HG03571 (cell line): ENCODE results near the gene DNM1L.
"Not testable (repeated sequence)": the region's sequence is repeated elsewhere in the genome, so short reads cannot be mapped to it uniquely, and the experiment has no call there.

Source experiments
- ATAC-seq: cut with Tn5 transposase; IDR thresholded peaks from one replicate; pipeline ENCODE4 v1.9.1; 2021; ENCODE audit not compliant: unreplicated experiment

Gene DNM1L

DNA sequence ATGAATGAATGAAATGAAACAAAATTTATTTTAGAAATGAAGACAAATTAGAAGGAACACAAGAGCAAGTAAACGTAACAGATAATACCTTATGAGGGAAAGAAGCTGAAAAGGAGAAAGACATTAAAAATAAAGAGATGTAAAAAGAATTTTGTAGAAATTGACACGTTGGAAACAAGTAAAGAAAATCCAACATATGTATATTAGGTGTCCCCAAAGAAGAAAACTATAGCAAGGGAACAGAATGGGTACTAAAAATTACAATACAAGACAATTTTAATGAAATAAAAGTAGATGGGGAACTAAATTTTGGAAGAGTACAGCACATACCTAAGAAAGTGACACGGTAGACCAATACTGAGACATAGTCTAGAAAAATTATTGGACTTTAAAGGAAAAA, 16.7 kb downstream of the DNM1L start:
- no peak for ATAC-seq

DNA sequence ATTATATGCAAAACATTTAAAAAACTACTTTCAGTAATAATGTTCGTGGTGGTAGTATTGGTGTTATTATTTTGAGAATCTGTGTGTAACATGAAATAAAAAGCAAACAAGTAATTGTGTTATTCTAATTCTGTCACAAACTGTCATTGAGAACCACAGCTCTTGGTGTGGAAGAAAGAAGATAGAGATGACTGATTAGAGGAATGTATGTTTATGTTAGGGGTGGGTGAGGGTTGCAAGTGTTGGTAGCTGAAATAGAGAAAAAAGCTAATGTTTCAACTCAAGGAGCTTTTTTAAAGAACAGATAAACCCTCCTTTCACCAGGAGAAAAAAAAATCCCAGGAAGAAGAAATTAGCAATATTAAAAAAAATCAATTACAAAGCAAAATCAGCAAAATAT, 18.3 kb downstream of the DNM1L start:
- ATAC-seq: no peak

DNA sequence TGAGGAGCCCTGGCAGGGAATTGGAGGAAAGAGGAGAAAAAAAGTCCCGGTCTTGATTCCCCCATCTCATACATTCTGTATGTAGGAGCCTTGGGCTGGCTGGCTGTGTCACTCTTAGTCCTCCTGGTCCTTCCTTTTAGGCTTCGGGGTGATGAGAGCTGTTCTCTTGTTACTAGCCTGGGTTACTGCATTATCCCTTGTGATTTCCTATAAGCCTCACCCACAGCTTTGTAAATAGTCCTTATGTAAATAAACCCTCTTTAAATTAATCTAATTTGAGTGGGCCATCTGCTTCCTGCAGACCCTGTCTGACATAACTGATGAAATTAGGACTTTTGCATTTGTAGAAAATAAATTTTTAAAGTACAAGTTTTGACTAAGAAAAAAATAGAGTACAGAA, 19.2 kb downstream of the DNM1L start:
- ATAC-seq: no peak

GRCh38 chr12:32699437-32699836, 20.3 kb downstream of the DNM1L start:
- not testable (repeated sequence) for ATAC-seq

DNA sequence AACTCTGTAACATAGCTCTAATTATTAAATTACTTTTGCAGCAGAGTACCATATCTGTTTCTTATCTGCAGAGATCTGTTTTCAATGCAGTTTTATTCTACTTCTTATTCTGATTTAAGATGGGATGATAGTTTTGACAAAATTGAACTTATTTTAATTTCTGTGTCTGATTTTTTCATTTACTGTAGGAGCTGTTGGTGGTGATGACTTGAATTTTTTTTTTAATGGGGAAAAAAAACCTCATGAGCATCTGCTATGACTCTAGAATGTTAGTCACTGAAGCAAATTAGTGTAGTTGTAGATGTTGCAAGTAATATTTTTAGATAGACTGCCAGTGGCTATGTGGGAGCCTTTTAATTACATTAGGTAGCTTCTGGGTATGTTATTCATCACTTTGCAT, 23.4 kb downstream of the DNM1L start:
- no peak for ATAC-seq

- ATAC-seq: no peak
Observed at GRCh38 chr12:32702946-32703345, 23.8 kb downstream of the DNM1L start.

DNA sequence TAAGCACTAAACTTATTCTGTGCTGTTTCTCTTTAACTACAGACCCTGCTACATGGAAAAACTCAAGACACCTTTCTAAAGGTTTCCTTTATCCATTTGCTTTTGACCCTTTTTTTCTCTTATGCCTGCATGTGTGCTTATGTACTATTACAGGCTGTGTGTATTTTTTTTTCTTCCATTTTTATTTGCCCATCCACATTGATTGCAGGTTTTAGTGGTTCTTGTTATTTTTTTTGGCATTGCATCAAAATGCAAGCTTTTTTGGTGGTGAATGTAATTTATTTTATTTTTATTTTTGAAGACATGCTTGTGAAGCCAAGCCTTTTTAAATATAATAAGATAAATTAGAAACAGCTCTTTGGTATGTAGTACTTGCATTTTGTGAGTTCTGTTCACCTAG, 26.7 kb downstream of the DNM1L start:
- ATAC-seq: no peak

GRCh38 chr12:32706335-32707024, 27.4 kb downstream of the DNM1L start:
- no peak for ATAC-seq

DNA sequence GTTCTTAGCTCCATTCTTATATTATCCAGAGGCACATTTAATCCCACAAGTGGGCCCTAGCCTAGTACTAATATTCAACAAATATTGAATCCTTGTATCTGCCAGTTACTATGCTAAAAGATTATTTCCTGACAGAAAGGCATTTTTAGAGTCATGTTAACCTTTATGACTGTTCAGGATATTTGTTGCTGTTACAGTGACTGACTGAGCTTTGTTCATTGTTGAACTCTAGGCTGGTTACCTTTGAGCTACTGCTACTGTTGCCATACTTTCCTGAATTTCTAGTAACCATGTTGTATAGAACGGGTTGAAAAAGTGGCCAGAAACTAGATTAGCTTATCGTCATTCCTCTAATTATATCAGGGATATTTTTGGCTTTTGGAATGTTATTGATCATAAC, 29.8 kb downstream of the DNM1L start:
- no peak for ATAC-seq

GRCh38 chr12:32714772-32715171, 35.7 kb downstream of the DNM1L start:
- no peak for ATAC-seq

GRCh38 chr12:32718926-32719325, 39.8 kb downstream of the DNM1L start:
- ATAC-seq: no peak

GRCh38 chr12:32725308-32725707, 46.2 kb downstream of the DNM1L start:
- ATAC-seq: not testable (repeated sequence)

DNA sequence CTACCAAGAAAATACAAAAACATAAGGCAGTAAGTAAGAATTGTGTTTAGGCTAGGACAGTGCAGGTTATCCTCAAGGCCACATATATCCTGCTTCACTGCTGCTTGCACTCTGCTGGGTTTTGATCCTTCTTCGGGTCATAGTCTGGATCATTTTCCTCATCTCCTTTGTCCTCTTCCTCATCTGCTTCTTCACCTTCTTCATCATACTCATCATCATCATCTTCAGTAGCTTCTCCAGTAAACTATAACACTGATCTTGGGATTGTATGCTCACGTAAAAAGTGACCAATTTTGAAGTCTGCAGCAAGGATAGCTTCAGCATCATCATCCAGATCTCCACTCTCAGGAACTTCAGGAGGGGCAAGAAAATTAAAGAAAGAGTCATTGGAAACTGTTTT, 47.2 kb downstream of the DNM1L start:
- no peak for ATAC-seq

DNA sequence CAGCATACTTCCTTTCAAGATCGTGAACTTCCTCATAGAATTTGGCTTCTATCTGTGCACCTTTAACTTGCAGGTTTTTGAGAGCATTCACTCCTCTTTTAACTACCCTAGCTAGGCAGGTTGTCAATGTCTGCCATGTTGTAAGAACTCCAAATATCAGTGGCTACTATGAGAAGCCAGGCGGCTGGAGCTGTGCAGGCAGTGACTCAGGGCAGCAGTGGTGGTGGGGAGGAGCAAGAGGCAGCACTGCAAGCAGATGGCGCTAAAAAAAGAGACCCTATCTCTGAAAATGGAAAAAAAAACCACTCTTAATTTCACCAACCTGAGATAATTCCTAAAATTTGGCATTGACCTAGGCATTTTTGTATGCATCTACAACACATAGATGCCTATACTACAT, 48.1 kb downstream of the DNM1L start:
- ATAC-seq: no peak

GRCh38 chr12:32734952-32735351, 55.9 kb downstream of the DNM1L start:
- ATAC-seq: no peak

- ATAC-seq: no peak
Observed at GRCh38 chr12:32736445-32736844, 57.3 kb downstream of the DNM1L start.

GRCh38 chr12:32737715-32738114, 58.6 kb downstream of the DNM1L start:
- ATAC-seq: no peak

DNA sequence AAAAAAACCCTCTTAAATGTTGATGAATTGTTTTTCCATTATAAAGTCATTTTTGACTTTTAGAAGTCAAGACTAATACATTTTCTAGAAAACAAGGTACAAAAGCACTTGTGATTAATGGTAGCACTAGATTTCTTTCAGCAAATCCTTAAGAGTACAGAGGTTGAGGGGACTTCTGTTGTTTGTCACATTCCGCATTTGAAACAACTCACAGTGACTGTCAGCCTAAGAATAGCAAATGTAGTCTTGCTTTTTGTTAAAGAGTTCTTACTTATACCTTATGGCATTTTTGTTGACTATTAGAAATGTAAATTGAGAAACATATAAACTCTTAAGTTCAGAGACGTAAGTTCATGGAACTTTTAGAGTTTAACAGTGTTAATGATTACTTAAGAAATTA, 60.2 kb downstream of the DNM1L start:
- ATAC-seq: no peak

DNA sequence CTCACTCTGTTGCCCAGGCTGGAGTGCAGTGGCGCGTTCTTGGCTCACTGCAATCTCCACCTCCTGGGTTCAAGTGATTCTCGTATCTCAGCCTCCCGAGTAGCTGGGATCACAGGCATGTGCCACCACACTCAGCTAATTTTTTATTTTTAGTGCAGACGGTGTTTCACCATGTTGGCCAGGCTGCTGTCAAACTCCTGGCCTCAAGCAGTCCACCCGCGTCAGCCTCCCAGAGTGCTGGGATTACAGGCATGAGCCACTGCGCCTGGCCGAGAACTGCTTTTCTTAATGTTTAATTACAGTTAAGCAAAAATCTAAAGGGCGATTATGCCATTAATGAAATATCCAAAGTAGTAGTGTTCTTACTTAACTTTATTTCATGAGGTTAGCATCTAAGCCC, 63.0 kb downstream of the DNM1L start:
- ATAC-seq: no peak

DNA sequence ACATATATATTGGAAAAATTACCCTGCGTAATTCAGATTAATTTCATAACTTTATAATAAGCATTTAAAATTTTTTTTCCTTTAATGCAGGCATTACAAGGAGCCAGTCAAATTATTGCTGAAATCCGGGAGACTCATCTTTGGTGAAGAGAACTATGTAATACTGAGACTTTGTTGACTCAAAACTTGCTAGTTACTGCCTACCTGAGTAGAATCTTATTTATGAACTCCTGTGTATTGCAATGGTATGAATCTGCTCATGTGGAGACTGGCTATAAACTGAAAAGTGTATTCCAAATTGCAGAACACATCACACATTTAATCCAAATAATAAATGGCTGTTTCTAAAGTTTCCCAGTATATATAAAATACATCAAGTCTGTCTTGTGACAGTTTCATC, 64.2 kb downstream of the DNM1L start:
- no peak for ATAC-seq

GRCh38 chr12:32753605-32754004, 74.5 kb downstream of the DNM1L start:
- no peak for ATAC-seq

GRCh38 chr12:32754111-32754510, 75.0 kb downstream of the DNM1L start:
- ATAC-seq: no peak

DNA sequence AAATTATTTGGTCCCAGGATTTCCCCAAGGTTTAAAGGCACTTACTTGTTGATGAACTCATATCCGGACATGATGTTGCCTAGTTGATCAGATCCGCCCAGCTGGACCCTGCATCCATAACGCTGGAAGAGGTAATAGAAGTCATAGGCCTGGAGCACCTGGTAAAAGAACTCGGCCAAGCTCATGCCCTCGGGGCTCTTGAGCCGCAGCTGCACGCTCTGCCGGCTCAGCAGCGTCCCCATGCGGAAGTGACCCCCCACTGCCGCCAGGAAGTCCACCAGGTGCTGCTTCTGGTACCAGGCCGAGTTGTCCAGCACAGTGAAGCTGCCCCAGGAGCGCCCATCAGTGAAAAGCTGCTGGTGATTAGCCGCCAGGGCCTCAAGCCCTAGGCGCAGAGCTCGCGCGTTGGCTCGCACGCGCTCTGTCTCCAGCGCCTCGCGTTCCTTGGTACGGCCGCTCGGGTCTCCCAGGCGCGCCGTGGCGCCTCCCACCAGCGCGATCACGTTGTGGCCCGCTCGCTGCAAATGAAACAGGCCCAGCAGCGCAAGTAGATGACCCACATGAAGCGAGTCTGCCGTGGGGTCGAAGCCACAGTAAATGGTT, 76.1 kb downstream of the DNM1L start:
- ATAC-seq: peak; percentile 68
